ENCODE data around the gene GNAT1.

DNA sequence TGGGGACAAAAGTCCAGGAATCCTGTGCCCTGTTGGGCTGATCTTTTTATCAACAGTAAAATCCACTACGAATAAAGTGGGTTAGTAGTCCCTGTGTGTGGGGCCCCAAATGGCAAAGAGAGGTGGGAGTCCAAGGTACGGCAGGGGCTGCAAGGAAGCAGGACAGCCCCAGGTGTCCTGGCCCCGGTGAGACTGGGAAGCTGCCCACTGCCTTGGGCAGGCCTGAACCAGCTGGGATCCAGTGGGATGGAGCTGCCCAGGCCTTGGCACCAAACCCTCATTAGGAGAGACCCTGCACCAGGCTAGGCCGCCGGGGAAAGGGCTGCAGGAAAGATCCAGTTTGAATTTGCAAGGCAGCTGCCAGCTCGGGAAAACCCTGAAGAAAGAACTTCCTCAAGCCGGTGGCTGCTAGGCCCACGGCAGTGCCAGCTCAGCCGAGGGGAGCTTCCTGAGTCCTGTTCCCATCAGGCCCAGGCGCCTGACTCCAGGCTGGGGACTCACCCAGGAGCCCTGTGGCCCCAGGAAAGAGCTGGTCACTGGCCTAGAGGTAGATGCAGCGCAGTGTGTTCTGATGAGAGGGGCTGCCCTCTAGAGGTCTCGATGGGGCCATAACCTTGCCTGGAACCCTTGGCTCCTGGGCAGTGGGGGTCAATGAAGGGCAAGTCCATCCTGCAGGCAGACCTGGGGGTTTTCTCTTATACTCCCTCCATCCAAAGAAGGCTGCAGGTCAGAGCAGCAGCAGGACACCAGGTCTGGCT, 30.2 kb downstream of the GNAT1 start:
- TF ChIP-seq, protein P1, sequence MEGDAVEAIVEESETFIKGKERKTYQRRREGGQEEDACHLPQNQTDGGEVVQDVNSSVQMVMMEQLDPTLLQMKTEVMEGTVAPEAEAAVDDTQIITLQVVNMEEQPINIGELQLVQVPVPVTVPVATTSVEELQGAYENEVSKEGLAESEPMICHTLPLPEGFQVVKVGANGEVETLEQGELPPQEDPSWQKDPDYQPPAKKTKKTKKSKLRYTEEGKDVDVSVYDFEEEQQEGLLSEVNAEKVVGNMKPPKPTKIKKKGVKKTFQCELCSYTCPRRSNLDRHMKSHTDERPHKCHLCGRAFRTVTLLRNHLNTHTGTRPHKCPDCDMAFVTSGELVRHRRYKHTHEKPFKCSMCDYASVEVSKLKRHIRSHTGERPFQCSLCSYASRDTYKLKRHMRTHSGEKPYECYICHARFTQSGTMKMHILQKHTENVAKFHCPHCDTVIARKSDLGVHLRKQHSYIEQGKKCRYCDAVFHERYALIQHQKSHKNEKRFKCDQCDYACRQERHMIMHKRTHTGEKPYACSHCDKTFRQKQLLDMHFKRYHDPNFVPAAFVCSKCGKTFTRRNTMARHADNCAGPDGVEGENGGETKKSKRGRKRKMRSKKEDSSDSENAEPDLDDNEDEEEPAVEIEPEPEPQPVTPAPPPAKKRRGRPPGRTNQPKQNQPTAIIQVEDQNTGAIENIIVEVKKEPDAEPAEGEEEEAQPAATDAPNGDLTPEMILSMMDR (IDR thresholded peaks at IDR 0.05) = no peak
- TF ChIP-seq EZH2 (IDR thresholded peaks at IDR 0.05; ENCODE audit: borderline replicate concordance, insufficient read depth, low read depth, low read length, poor library complexity, severe bottlenecking) = no peak
